HG02678 (cell line): ENCODE data around the gene FOXR1.

Source experiments
- ATAC-seq: cut with Tn5 transposase; IDR thresholded peaks from one replicate; pipeline ENCODE4 v1.9.1; 2021; ENCODE audit warnings: mild to moderate bottlenecking, moderate library complexity; ENCODE audit not compliant: unreplicated experiment

FOXR1 gene

DNA sequence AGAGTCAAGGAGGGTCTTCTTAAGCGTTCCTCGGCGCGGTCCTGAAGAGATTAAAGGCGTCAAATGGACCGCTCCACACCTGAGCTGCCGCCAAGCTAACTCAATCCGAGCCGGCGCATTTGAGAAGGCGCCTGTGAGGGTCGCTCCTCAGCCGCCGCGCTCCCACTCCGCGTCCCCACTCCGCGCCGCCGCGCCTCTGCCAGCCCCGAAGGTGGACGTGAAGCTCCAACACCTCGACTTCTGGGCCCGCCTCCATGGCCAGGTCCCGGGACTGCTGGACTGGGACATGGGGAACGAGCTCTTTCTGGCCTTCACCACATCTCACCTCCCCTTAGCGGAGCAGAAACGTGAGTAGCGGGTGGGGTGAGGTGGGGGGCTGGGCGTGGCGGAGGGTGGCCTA, at the start of gene FOXR1:
Gene FOXR1 (plus strand): TSS at position 116 of the 400 bp plus-strand sequence. CDS start 171 bp downstream, at position 287.
- ATAC-seq = no peak

DNA sequence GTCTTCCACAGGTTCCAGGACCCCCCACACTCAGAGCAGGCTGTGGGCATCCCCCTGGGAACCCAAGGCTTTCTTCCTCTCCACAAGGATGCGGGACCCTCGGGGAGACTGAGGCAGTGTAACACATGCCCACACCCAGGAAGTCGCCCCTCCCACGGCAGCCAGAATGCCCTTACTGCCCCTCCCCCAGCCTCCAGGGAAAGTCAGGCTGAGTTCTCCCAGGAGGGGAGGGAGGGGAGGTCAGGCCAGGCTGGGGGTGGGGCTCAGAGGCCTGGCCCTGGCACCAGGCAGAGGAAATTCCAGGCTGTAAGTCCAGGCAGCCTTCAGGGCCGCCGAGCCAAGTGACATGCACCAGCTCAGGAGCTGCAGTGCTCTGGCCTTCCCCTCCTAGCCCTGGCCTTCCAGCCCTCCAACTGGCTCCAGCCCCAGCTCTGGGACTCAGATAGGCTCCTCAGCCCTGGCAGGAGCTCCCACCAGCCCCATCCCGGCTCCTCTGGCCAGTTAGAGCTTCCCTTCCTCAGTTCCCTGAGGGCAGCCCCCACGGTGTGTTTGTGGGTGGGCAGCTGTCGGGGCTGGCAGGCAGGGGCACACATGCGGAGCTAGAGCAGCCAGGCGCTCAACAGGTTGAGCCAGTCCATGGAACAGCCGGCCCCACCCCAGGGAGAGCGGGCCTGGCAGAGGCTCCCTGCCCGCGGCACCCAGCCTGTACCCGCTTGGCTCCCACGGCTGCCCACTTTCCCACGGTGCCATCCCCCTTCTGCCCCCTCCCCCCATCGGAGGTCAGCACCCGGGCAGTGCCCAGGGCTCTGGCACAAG, 49.4 kb upstream of the FOXR1 start:
- ATAC-seq = no peak

GRCh38 chr11:118922745-118923627, 48.6 kb upstream of the FOXR1 start:
- ATAC-seq = no peak

DNA sequence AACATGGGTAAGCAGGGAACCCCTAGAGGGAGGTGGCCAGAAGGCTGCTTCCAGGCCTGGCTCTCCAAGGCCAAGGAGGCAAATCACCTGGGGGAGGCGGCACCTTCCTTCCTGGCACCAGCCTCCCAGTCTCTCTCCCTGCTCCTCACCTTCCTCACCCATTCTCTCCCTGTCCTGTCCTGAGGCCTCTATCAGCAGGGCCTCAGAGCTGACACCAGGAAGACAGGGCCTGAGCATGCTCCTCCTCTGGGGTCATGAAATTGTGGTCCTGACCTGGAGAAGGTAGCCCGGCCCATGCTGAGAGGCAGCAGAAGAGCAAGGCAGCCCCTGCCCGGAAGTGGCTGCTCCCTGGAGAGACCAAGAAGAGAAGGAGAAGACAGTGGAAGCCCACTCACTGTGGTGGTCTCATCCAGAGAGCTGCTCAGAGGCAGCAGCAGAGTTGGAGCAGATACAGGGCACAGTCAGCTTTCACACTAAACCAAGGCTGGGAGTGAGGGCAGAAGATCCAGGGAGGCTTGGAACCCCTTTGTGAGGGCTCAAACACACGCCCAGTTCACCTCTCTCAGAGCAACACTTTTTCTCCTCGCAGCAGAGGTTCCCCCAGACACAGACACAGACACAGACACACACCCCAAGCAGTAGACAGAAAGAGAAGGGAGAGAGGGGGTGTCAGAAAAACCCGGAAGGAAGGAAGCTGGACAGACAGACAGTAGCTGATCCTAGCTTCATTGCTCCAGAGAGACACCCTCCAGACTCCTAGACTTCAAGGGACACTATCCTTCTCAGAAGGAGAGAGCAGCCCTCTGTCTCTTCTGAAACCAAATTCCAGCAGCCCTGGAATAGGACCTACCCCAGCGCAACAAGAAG, 47.6 kb upstream of the FOXR1 start:
- ATAC-seq = no peak

DNA sequence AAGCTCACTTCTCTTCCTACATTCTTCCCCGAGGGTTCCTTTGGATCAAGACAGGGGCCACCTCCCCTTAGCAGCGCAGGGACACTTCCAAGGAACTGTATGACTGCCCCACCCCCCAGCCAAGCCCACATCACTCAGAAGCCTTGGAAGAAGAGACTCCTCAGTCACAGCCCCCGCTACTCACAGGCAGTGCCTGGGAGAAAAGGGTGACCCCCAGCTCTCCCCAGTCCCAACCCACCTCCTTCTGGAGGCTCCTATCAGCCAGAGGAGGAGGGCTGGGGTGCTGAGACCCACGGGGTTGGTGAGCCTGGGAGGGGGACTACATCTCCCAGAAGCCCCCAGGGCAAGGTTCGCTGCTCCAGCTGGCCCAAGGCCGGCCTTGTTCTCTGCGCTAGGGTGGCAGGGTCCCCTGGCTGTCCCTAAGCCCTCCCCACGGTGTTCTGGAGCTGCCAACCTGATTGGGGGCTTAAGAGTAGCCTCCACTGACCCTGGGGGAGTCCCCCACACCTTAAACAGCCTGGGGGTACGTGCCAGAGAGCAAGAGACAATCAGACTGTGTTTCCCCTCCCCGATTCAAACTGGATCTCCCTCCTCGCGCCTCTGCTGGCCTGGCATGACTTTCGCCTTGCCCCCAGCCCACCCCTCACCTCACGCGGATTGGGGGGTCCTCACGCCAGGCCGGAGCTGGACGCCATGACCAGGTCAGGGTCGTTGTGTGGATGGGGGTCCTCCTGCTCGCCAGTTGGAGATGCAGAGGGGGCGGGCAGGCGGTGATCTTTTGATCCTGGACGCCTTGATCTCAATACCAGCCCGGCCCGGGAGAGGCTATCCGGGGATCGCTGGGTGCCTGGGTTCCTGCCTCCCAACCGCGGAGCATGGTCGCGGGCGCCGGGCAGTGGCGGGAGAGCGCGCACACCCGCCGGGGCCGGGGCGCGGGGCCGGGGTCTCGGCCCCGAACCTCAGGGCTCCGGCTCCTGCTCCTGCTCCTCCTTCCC, 46.7 kb upstream of the FOXR1 start:
- no peak for ATAC-seq

GRCh38 chr11:118927554-118928100, 43.9 kb upstream of the FOXR1 start:
- ATAC-seq = no peak

DNA sequence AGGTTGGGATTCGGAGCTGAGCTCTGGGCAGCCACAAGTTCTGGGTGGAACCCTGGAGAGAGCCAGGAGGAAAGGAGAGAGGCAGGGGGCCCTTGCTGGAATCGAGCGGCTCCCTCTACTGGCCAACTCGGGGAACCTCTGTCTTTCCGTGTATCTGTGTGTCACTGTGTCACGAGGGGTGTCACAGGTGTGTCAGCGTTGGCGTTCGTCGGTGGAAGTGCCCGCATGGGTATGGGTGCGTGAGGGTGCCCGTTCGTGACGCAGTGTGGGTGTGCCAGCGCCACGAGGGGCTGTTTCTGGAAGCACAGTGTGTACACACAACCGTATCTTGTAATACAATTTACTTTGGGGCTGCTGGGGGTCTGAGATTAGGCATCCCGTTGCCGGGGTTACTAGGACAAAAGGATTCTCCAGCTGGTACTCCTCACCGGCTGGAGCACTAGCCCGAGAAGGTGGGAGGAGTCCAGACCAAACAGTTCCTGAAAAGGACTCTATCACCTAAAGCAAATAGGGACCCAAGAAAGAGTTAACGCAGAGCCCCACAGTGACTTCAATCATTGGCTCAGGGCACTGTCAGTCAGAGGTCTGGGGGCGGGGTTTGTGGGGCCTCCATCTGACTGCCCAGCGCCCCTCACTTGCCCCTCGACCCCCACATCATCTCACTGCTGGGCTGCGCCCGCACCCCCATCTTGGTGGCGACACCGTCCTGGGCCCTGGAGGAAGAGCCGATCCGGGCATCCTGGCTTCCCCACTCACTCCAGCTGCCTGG, 43.3 kb upstream of the FOXR1 start:
- peak; percentile 42 for ATAC-seq

- ATAC-seq = peak; percentile 1
Observed at GRCh38 chr11:118928870-118929500, 42.6 kb upstream of the FOXR1 start.

DNA sequence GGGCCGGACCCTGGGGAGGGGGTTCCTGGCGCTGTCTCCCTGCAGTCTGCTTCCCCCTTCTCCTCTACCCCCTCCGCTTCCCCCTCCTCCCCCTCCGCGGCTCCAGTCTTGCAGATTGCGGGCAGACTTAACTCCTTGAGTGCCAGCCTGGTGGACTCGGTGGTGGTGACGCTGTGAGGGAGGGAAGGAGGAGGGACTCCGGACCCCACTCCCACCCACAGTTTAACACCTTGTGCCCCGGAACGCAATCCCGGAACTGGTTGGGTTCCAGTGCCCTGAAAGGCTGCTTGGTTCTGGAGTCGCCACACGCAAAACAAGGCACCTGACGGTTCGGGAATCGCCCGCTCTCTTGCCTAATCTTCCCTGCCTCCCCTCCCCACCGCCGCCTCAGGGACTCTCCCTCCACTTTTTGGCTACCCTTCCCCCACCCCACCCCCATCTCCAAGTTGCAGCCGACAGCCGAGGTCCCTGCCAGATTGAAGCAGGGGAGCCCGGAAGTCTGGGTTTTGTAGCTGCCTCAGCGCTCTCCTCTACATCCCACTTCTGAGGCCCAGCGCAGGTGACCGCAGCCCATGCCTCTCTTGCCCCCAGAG, 42.0 kb upstream of the FOXR1 start:
- no peak for ATAC-seq

- no peak for ATAC-seq
Observed at GRCh38 chr11:118930094-118930712, 41.4 kb upstream of the FOXR1 start.

DNA sequence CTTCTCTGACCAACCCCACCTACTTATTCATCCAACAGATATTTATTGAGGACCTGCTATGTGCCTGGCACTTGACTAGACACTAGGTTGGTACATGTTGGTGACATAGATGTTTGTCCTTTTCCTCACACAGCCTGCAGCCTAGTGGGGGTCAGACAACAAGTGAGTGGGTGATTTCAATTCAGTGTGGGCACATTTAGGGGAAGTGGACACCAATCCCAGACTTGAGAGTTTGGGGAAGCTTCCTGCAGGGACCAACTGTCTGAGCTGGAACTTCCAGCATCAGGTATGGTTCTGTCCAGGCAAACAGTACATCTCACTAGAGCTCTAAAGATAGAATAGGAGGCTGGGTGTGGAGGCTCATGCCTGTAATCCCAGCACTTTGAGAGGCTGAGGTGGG, 40.0 kb upstream of the FOXR1 start:
- ATAC-seq = no peak

DNA sequence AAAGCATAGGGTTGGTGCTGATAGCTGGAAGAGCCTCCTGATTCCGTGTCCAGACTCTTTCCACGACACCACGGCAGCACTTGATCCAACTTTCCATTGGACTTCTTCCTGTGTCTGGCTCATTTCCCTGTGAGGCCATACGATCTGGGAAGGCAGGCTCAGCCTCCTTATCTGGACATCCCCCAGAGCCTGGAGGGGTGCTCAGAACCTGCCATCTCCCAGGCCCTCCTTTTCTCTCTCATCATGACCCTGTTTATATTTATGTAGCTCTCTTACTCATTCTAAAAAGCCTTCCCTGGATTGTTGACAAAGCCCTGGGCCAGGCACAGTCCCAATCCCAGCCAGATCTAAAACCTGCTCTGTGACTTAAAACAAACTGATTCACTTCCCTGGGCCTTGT, 38.1 kb upstream of the FOXR1 start:
- ATAC-seq = no peak

DNA sequence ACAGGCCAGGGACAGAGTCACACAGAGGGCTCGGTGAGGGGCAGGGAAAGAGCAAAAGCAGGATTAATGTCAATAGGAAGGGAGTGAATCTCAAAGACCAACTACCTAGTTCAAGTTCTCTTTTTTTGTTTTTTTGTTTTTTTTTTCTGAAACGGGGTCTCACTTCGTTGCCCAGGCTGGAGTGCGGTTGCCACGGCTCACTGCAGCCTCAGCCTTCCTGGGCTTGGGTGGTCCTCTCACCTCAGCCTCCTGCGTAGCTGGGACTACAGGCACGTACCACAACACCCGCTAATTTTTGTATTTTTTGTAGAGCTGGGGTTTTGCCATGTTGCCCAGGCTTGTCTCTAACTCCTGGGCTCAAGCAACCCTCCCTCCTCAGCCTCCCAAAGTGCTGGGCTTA, 36.2 kb upstream of the FOXR1 start:
- no peak for ATAC-seq

GRCh38 chr11:118938491-118939403, 32.8 kb upstream of the FOXR1 start:
- no peak for ATAC-seq

DNA sequence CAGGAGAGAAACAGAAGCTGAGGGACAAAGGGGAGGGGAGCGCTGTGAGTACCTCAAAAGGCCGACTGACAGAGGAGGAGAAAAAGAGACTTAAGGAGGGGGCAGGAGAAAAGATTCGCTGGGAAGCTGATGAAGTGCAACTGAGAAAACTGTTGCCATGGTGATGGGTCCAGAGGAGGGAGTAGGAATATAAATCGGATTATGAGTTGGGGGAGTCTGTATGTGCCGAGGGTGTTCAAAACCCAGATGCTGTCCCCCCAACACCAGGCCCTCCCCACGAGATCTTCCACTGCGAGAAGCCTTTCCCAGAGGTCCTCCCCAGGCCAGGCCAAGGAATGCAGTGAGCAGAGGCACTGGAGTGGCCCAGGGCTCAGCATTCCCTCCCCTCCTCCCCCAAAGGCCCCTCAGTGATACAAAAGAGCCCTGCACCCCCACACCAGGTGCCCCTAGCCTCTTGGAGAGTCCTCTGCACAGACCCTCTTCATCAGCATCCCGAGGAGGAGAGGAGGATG, 32.1 kb upstream of the FOXR1 start:
- no peak for ATAC-seq

DNA sequence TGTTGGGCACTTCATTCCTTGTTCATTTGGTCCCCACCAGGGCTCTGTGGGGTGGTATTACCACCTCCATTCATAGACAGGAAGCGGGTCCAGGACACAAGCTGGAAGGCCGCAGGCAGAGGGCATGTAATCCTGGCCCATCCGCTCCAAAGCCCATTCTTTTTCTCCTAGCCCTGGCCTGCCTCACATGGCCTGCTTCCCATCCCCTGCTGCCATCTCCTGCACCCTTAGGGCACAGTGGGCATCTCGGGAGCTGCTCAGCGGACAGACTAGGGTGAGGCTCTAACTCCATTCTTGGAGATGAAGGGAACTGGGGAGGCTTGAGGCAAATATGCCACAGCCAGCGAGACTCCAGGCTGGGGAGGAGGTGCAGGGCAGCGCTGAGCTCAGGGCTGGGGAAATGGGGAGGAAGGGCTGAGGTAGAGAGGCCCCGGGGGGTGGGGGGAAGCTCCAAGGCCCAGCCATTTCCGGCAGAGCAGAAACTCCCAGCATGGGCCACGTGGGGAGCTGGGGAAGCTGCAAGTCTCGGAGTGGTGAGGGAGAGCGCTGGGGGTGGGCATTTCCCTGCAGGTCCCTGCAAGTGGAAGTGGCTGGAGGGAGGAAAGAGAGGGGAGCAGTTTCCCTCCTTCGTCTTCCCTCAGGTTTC, 31.5 kb upstream of the FOXR1 start:
- ATAC-seq = no peak
